Kidney tubule cell (primary cell): Measurements from ENCODE around the gene OR51B6.
"Not testable (repeated sequence)": the region's sequence is repeated elsewhere in the genome, so short reads cannot be mapped to it uniquely, and the experiment has no call there.

Experiments
- DNase-seq: peaks from one replicate; pipeline ENCODE4 v3.0.0-alpha.2; 2018; ENCODE audit warnings: low spot score

OR51B6 gene

GRCh38 chr11:5351208-5351607 is at the start of gene OR51B6:
TSS of gene OR51B6 (plus strand) at chr11:5351508. CDS start at chr11:5351508, 0 bp downstream.
- DNase-seq, result no peak

- DNase-seq, result no peak
These were observed 49.5 kb upstream of the OR51B6 start, which contains the start of gene OR51B4 for GRCh38 chr11:5301846-5302245. TSS of gene OR51B4 (minus strand) at chr11:5301946. CDS start at chr11:5301946, 0 bp downstream.

- no peak for DNase-seq
These were observed 47.7 kb upstream of the OR51B6 start for GRCh38 chr11:5303626-5304025.

- no peak for DNase-seq
These were observed 47.3 kb upstream of the OR51B6 start for GRCh38 chr11:5304046-5304445.

GRCh38 chr11:5307256-5308019 is 43.9 kb upstream of the OR51B6 start:
- no peak for DNase-seq

- no peak for DNase-seq
These were observed 40.9 kb upstream of the OR51B6 start for GRCh38 chr11:5310423-5310822.

- not testable (repeated sequence) for DNase-seq
These were observed 37.8 kb upstream of the OR51B6 start for GRCh38 chr11:5313326-5314023.

- DNase-seq, result no peak
These were observed 34.0 kb upstream of the OR51B6 start for GRCh38 chr11:5317292-5317691.

GRCh38 chr11:5324197-5324596 is 27.1 kb upstream of the OR51B6 start, which contains the start of gene OR51B2:
TSS of gene OR51B2 (minus strand) at chr11:5324297. CDS start at chr11:5324297, 0 bp downstream.
- no peak for DNase-seq

GRCh38 chr11:5335170-5335569 is 16.1 kb upstream of the OR51B6 start:
- no peak for DNase-seq

GRCh38 chr11:5336331-5336730 is 15.0 kb upstream of the OR51B6 start:
- DNase-seq, result no peak

GRCh38 chr11:5337253-5337652 is 14.1 kb upstream of the OR51B6 start:
- not testable (repeated sequence) for DNase-seq

GRCh38 chr11:5339771-5340322 is 11.5 kb upstream of the OR51B6 start:
- DNase-seq, result no peak

- no peak for DNase-seq
These were observed 7.6 kb upstream of the OR51B6 start, which contains the start of gene OR51B5 for GRCh38 chr11:5343474-5344335. TSS of gene OR51B5 (minus strand) at chr11:5343524. CDS start at chr11:5343524, 0 bp downstream.

GRCh38 chr11:5345831-5346230 is 5.5 kb upstream of the OR51B6 start:
- DNase-seq, result no peak

GRCh38 chr11:5348551-5349194 is 2.6 kb upstream of the OR51B6 start:
- no peak for DNase-seq

GRCh38 chr11:5349550-5349949 is 1.8 kb upstream of the OR51B6 start:
- DNase-seq, result no peak

GRCh38 chr11:5356031-5356430 is 4.7 kb downstream of the OR51B6 start:
- DNase-seq, result not testable (repeated sequence)

- no peak for DNase-seq
These were observed 10.8 kb downstream of the OR51B6 start for GRCh38 chr11:5362017-5362625.

GRCh38 chr11:5363679-5364078 is 12.4 kb downstream of the OR51B6 start:
- DNase-seq, result no peak

- peak; percentile 91 for DNase-seq
These were observed 12.9 kb downstream of the OR51B6 start for GRCh38 chr11:5364214-5364613.
